Measurements from ENCODE around the gene SLC15A1.
"Not testable (repeated sequence)": the region's sequence is repeated elsewhere in the genome, so short reads cannot be mapped to it uniquely, and the experiment has no call there.

Gene SLC15A1

GRCh38 chr13:98651744-98652143 lies 100.7 kb downstream of the SLC15A1 start:
- no peak for DNase-seq

- DNase-seq, result no peak
These were observed 101.9 kb downstream of the SLC15A1 start for GRCh38 chr13:98650396-98651107.

- no peak for DNase-seq
These were observed 102.6 kb downstream of the SLC15A1 start for GRCh38 chr13:98649861-98650260.

GRCh38 chr13:98648686-98649085 lies 103.8 kb downstream of the SLC15A1 start:
- DNase-seq, result no peak

- DNase-seq, result no peak
These were observed 104.3 kb downstream of the SLC15A1 start for GRCh38 chr13:98648141-98648540.

GRCh38 chr13:98647121-98647520 lies 105.4 kb downstream of the SLC15A1 start:
- no peak for DNase-seq

- DNase-seq, result no peak
These were observed 109.0 kb downstream of the SLC15A1 start for GRCh38 chr13:98643479-98643878.

- DNase-seq, result no peak
These were observed 111.4 kb downstream of the SLC15A1 start for GRCh38 chr13:98641075-98641474.

GRCh38 chr13:98639785-98640184 lies 112.7 kb downstream of the SLC15A1 start:
- DNase-seq, result not testable (repeated sequence)

GRCh38 chr13:98638352-98638751 lies 114.1 kb downstream of the SLC15A1 start:
- not testable (repeated sequence) for DNase-seq

Data from NCI-H1930 (cell line).